Daoy (cell line): Measurements from ENCODE around the gene FBXO46. TPM values are rescaled to one million over a fixed set of nuclear protein-coding genes. Genes with fewer than 3 reads are reported as not detected.
"Not testable (repeated sequence)": the region's sequence is repeated elsewhere in the genome, so short reads cannot be mapped to it uniquely, and the experiment has no call there.

Source experiments
- DNase-seq: peaks from one replicate; pipeline ENCODE4 v3.0.0-alpha.2; 2015; ENCODE audit warnings: low read depth
- total RNA-seq: library from RNA; depleted of rRNA; stranded (reverse); fragments of >200 nt; shearing (Covaris generic); gene quantifications from 2 replicates; pipeline ENCODE4 v1.2.3, GENCODE V29; 2014; rRNA removed

Gene FBXO46
- total RNA-seq, 1 experiment from 2014 or later = 15.0 TPM

- not testable (repeated sequence) for DNase-seq
These were observed 45.7 kb downstream of the FBXO46 start for GRCh38 chr19:45685045-45685444.

GRCh38 chr19:45682908-45683307 lies 47.8 kb downstream of the FBXO46 start:
- no peak for DNase-seq

GRCh38 chr19:45682117-45682516 lies 48.6 kb downstream of the FBXO46 start:
- DNase-seq = no peak

- peak; percentile 88 for DNase-seq
These were observed 49.2 kb downstream of the FBXO46 start for GRCh38 chr19:45681391-45682015.

- DNase-seq = peak; percentile 94
These were observed 53.1 kb downstream of the FBXO46 start for GRCh38 chr19:45677351-45678230.

GRCh38 chr19:45676851-45677263 lies 53.8 kb downstream of the FBXO46 start:
- DNase-seq = no peak

- DNase-seq = no peak
These were observed 55.8 kb downstream of the FBXO46 start for GRCh38 chr19:45674946-45675345.

- DNase-seq = peak; percentile 83
These were observed 59.8 kb downstream of the FBXO46 start for GRCh38 chr19:45670670-45671453.

GRCh38 chr19:45668342-45668871 lies 62.3 kb downstream of the FBXO46 start:
- no peak for DNase-seq

GRCh38 chr19:45667620-45668341 lies 62.9 kb downstream of the FBXO46 start, which contains the start of gene GIPR:
TSS of gene GIPR (plus strand) at chr19:45668221. CDS start at chr19:45669521, 1,300 bp downstream.
- DNase-seq = peak; percentile 59

- no peak for DNase-seq
These were observed 66.1 kb downstream of the FBXO46 start for GRCh38 chr19:45664575-45664974.

- DNase-seq = no peak
These were observed 66.9 kb downstream of the FBXO46 start for GRCh38 chr19:45663800-45664199.

GRCh38 chr19:45660636-45661035 lies 70.1 kb downstream of the FBXO46 start:
- DNase-seq = no peak

Other genes with a start within 250 kb of the FBXO46 start
- 0.98 and 3.5 TPM in 2 replicates for gene RTN2, start 233.8 kb downstream of the FBXO46 start, total RNA-seq
- gene PPM1N, start 232.5 kb downstream of the FBXO46 start, total RNA-seq = 0.15 and 0.80 TPM in 2 replicates
- 121 and 175 TPM in 2 replicates for gene VASP, start 223.4 kb downstream of the FBXO46 start, total RNA-seq
- gene OPA3, start 146.1 kb downstream of the FBXO46 start, total RNA-seq = 7.4 and 8.9 TPM in 2 replicates
- gene GPR4, start 128.7 kb downstream of the FBXO46 start, total RNA-seq = not detected in 2 replicates
- 13.0 and 14.2 TPM in 2 replicates for gene EML2, start 91.5 kb downstream of the FBXO46 start, total RNA-seq
- not detected in 2 replicates for gene GIPR, start 62.7 kb downstream of the FBXO46 start, total RNA-seq
- 580 and 625 TPM in 2 replicates for gene SNRPD2, start 38.9 kb downstream of the FBXO46 start, total RNA-seq
- gene QPCTL, start 38.2 kb downstream of the FBXO46 start, total RNA-seq = 13.0 and 22.3 TPM in 2 replicates
- gene MEIOSIN, start 2.5 kb upstream of the FBXO46 start, total RNA-seq = not detected in 2 replicates
- gene SIX5, start 38.4 kb upstream of the FBXO46 start, total RNA-seq = 5.1 and 9.5 TPM in 2 replicates
- 8.4 and 8.7 TPM in 2 replicates for gene DMPK, start 51.6 kb upstream of the FBXO46 start, total RNA-seq
- gene DMWD, start 61.9 kb upstream of the FBXO46 start, total RNA-seq = 16.7 and 22.1 TPM in 2 replicates
- gene RSPH6A, start 84.4 kb upstream of the FBXO46 start, total RNA-seq = 0.06 TPM in 1 of 2 replicates, not detected in the other
- 33.0 and 55.8 TPM in 2 replicates for gene SYMPK, start 132.3 kb upstream of the FBXO46 start, total RNA-seq
- gene FOXA3, start 133.4 kb upstream of the FBXO46 start, total RNA-seq = 2.1 and 2.6 TPM in 2 replicates
- gene IRF2BP1, start 155.2 kb upstream of the FBXO46 start, total RNA-seq = 52.9 and 60.1 TPM in 2 replicates
- 0.09 and 2.5 TPM in 2 replicates for gene MYPOP, start 171.7 kb upstream of the FBXO46 start, total RNA-seq
- not detected in 2 replicates for gene NANOS2, start 183.9 kb upstream of the FBXO46 start, total RNA-seq
- gene NOVA2, start 243.0 kb upstream of the FBXO46 start, total RNA-seq = not detected in 2 replicates